CD4-positive, alpha-beta T cell treated with Interleukin-4 for 4 hours (primary cell): Measurements from ENCODE around the gene JCAD.
"Not testable (repeated sequence)": the region's sequence is repeated elsewhere in the genome, so short reads cannot be mapped to it uniquely, and the experiment has no call there.

Experiments used
- DNase-seq: peaks from one replicate; pipeline ENCODE4 v3.0.0-alpha.2; 2020

The JCAD gene

DNA sequence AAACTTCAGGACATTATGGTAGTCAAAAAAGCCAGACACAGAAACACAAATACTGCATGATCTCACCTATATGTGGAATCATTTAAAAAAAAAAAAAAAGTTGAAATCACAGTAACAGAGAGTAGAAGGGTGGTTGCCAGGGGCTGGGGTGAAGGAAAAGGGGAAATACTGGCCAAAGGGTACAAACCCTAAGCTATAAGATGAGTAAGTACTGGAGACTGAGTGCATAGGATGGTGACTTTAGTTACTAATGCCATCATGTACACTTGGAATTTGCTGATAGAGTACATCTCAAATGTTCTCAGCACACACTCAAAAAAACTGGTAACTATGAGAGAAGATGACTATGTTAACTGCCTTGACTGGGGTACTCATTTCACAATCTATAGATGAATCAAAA is 39.9 kb downstream of the JCAD start:
- no peak for DNase-seq

DNA sequence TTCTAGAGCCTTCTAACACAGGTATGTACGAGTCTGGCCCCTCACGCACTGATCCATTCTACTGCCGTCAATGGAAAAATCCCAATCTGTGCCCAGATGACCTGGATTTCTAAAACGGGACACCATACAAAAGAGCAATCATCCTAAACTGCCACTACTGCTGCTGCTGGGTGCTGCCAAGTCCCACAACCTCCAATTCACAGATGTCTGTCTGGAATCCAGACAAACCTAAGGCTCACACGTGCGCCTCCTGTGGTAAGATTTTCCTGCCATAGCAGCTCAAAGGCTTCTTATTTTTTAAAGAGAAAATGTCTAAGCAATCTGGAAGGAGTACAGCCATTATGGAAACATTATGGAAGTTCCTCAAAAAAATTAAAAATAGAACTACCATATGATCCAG is 40.9 kb downstream of the JCAD start:
- no peak for DNase-seq

DNA sequence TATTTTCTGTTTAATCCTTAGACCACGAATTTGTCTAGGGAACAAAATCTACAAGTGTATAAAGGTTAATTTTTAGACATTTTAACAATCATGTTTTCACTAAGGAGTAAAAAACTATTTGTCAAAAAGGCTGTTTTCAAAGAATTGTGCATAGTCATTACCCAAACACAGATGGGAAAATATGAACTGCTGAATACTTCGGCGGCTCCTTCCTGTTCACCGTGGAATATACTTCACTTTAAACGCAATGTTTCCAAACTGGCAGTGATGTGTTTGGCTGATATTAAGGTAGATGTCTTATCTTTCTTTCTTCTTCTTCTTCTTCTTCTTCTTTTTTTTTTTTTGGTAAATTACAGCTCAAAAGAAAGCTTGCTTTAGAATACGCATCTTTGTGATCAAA is 41.4 kb downstream of the JCAD start:
- no peak for DNase-seq

DNA sequence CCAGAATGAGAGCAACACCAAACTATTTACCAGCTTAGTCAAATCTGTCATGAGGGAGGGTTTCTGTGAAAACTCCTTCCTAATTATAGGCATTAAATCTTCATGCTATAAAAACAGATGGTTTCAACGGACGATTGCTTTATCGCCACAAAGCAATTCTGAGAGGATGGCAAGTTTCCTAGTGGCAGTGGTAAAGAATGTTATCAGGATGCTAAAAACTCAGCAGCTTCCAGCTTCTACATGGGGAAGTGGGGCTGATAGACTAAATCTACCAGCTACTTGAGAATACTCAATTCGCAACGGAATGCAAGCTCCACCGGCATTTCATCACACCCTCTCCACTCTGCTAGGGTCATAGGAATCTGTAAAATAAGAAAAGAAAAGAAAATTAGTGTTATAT is 41.8 kb downstream of the JCAD start:
- no peak for DNase-seq

DNA sequence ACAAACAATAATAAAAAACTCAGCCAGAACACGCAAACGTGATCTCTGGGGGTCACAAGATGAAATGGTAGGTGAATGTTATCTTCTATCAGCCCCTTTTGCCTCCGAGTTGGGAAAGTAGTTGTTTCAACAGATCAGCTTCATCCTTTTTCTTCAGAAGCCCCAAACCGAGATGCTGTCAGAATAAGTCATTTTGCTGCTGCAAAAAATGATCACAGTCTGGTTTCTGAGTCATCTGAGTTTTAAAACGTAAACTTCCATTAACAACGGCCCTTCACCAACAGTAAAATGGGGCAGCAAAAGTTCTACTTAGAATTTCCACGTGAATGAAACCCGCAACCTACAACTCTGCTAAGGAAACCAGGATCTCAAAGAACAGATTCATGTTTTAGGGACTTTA is 44.9 kb downstream of the JCAD start:
- DNase-seq: no peak

DNA sequence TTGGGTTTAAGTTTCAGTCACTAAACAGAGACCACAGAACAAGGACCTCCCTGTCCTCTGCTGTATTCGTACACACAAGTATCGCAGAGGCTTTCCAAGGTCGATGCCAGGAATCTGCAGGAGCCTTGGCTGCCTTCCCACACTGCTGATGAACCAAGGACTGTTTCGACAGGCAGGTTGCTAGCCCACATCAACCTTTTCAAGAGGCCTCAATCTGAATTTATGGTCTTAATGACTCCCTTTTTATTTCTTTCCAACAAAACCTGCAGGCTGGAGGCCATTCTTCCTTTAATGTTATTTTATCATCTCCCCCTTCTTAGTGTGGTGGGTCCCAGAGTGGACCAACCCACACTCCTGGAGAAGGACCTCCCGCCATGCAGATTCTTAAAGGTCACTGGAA is 45.6 kb downstream of the JCAD start:
- DNase-seq: no peak

DNA sequence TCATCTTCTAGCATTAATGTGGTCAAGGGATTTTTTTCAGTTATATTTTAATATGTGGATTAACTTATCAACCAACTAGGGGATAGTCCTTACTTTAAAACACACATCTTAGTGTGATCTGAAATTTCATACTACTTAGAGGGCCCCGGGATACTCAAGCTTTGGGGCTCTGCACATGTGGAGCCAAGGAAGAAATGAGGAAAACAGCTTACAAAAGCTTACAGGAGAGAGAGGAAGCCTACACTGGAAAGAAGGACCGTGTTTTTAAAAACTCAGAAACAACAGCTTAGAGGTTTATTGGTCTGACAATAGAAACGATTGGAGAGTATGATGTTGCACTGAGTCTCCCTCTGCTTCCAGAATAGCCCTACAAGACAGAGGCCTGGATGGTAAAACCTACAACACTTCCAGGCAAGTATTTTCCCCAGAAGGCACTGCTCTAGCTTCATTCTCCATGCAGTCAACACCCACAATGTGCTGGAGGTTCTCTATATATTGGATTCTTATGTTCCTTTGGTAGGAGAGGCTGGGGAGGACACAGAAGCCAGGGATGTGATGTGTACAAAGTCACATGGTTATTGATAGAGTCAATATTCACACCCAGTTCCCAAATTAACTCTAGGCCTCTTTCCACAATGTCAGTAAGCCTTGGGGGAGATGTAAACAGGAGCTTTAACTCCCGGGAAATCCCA is 47.3 kb downstream of the JCAD start:
- no peak for DNase-seq

DNA sequence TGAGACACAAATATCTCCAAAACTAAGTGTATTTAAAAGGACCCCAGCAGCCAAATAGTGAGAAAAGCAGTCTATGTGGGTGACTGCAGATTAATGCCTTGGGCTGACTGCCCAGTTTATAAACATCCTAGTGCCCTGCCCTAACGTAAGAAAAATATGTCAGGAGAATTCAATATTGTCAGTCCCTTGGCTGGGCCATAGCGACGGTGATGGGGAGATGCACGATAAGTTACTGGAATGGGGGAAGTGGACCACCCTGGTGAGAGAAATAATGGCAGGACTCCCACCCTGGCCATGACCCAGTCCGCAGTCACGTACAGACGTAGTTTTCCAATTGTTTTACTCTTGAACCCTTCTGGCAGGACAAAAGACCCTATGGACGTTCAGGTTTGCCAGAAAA is 48.0 kb downstream of the JCAD start:
- no peak for DNase-seq

DNA sequence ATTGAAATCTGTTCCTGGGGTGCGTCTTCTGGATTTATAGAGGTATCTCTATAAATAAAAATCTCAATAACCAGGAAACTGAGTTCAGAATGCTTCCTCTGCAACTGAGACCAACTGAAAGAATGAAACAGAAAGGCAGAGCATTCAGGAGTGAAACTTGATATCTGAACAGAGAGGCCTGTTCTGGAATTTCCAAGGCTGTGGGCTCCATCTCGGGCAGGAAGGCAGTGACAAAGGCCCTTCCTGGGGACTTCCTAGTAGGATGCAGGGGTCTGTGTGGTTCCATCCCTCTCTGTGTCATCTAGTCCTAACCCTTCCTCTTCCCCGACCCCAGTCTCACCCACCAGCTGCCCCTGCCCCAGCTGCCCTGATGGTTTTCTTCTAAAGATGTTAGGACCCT is 52.0 kb downstream of the JCAD start:
- DNase-seq: no peak

DNA sequence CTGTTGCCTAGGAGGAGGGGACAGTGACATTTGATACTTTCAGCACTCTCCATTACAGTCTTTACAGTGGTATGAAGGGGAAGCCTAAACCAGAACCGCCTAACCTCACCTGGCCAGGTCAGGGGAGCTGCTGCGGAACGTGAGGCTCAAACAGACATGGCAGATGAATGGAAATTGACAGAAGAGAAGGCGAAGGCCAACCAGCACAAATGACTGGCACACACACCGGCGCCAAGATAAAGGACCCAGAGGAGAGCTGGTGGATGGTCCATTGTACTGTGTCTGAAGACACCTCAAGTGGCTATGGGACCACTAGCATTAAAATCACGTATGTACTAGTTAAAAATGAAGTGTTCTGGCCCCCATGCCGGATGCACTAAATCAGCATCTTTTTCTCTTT is 53.0 kb downstream of the JCAD start:
- DNase-seq: no peak

DNA sequence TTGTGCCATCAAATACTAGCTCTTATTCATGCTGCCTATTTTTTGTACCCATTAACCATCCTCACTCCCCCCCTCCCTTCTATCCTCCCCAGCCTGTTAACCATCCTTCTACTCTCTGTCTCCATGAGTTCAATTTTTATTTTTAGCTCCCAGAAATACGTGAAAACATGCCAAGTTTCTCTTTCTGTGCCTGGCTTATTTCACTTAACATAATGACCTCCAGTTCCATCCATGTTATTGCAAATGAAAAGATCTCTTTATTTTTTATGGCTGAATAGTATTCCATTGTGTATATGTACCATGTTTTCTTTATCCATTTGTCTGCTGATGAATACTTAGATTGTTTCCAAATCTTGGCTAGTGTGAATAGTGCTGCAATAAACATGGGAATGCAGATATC is 54.3 kb downstream of the JCAD start:
- DNase-seq: not testable (repeated sequence)

DNA sequence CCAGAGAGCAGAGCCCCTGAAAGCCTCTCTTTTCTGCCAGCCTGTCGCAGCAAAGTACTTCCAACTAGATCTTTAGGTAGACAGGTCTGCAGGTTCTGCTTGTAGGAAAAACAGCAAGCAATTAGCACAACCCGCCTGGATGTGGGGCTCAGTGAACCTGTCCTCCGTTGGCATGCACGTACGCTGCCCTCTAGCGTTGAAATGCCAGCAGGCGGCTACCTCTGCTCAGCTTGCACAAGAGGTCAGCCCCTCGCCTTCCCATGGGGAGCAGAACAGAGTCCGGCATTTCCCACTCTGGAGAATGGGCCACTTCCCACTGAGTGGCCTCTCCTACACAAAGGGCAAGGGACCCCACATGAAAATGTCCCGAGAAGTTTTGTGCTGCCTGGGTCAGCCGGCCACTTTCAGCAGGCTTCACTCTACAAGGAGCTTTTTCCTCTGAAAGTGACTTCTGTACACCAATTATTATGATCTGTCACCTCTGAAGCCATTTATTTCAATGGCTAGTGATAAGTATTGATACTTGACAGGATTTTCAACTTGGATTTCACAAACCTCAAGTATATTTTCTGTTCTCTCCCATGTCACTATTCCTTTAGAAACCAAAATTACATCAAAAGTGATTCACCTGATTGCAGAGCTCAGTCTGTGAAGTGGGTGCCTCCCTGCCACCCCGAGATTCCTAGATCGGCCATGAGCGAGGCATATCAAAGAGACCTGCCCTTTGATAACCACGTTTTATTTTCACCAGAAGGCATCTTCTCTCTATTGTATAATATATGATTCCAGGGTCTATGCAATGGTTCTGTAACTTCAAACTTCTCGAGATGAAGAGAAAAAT is 56.7 kb downstream of the JCAD start:
- DNase-seq: peak; percentile 32

DNA sequence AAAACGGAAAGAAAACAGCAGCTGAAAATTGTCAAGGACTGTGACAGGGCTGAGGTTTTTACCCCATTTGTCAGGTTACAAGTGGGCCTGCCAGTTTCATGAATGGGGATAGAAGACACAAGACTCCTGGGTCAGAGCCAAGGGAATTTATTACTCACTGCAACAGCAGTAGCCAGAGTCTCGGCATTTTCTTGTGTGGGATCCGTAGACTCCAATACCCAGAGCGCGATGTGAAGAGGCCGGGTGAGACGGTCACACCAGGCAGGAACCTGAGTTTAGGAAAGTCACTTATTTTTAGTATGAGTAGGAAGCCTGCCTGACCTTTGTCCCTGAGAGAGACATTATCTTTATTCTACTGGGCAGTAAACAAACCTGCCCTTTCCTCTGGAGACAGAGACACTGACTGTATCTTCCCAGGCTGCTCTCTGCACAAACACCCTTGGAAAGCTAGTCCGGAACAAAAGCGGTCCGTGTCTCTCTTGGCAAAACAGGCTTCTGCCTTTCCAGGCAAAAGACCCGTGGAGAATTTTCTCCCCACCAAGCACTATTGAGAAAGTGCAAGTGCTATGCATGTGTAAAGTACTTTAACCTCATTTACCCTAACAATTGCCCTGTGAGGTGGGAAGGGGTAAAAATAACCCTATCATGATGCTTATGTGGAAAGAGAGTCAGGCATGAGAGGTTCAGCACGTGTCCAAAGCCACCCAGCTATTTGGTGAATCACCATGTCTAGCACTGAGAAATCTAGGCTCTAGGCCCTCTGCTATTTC is 58.4 kb downstream of the JCAD start:
- no peak for DNase-seq

DNA sequence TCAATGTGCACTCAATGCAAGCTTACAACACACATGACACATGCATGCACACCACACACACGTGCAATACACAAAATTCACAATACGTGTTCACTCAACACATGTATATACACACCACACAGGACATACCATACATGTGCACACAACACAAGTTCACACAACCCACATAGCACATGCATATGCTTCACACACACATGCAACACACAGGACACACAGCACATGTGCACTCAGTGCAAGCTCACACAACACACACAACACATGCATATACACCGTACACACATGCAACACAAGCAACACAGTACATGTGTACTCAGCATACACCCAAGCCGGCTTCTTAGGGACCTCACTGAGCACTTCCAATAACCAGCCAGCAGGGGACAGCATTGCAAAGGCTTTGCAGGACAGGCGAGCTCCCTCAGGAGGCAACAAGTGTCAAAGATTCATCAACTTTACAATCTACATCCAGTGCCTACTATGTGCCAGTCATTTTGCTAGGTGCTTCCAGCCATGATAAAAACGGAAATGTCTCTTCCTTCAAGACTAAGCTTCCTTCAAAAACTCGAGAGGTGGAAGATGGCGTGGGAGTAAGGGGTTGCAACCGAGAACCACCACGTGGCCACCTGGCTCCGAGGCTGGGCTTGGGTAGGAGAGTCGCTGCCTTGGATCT is 61.1 kb downstream of the JCAD start:
- DNase-seq: peak; percentile 73

DNA sequence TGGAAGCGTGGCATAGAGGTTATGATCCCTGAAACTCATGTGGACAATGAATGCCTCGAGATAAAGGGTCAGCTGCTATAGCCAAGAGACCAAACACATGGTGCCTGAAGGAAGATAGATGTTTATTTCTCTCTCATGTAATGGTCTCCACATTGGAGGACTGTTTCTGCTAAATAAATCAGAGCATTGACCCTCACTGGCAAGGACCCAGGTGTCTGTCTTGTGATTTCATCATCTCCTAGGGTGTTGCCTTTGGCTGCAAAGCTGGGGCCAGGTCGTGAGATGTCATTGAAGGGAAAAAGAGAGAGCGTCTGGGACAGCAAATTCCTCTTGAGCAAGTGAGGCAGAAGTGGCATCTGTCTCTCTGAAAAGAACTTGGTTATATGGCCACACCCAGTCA is 64.6 kb downstream of the JCAD start:
- no peak for DNase-seq

DNA sequence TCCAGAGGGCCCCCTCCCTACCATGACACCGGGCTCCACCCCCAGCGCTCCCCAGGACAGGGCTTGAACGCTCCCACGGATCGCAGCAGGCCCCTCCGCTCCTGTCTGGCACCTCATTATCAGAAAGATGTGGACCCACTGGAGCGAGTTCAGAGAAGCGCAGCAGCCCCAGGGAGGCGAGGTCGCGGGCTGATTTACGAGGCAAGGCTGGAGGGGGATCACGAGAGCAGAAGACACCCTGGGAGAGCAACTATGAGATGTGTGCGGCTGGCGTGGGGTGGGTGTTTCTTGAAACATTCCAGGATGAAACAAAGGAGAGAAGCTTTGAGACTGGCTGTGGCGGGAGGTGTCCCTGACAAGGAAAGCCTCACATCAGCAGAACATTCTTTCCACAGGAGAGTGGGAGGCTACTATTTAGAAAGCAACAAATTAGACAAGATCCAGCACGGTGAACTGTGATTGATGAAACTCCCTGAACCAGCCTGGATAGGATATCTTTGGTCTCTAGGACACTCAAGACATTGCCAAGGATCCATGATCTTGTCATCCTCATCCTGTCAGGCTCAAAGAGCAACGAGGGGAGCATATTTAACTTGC is 66.0 kb downstream of the JCAD start:
- no peak for DNase-seq

DNA sequence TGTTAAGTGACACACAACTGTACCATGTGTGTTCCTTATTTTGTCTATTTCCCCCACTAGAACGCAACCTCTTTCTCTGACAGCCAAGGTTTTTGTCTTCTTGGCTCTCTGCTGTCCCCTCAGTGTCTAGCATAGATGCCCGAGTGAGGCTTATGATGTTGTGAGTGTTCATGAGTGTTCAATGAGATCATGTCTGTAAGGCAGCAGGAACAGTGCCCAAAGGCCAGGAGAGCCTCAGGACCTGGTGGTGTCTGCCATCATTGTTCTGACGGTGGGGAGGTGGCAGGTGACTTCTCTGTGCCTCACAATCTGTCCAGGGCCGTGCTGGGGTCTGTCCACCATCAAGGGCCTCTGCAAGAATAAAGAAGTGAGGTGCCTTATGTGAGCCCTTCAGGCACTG is 66.5 kb downstream of the JCAD start:
- no peak for DNase-seq

DNA sequence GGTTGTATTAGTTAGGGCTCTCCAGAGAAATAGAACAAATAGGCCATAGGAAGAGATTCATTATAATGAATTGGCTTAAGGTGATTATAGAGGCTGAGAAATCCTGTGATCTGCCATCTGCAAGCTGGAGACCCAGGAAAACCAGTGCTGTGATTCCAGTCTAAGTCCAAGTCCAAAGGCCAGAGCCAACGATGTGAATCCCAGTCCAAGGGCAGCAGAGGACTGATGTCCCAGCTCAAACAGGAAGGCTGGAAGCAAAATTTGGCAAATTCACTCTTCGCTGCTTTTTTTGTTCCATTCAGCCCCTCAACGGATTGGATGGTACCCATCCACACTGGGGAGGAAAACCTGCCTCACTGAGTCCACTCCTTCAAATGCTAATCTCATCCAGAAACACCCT is 68.0 kb downstream of the JCAD start:
- no peak for DNase-seq

DNA sequence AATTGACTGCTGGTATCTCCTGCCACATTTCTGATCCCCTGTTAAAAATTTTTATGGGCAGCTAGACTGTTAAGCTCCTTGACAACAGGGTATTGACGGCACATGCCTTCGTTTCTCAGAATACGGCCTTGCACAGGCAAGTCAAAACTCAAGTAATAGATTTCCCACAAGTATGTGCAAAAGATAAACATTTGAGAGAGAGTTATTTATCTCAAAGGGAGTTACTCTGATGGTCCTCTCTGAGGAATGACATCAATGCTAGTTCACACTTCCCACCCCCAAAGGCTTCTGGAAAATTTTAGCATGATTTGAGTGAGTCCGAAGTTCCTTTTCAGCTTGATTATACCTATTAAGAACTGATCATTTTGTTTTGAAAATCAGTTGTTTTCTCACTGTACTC is 71.9 kb downstream of the JCAD start:
- no peak for DNase-seq

DNA sequence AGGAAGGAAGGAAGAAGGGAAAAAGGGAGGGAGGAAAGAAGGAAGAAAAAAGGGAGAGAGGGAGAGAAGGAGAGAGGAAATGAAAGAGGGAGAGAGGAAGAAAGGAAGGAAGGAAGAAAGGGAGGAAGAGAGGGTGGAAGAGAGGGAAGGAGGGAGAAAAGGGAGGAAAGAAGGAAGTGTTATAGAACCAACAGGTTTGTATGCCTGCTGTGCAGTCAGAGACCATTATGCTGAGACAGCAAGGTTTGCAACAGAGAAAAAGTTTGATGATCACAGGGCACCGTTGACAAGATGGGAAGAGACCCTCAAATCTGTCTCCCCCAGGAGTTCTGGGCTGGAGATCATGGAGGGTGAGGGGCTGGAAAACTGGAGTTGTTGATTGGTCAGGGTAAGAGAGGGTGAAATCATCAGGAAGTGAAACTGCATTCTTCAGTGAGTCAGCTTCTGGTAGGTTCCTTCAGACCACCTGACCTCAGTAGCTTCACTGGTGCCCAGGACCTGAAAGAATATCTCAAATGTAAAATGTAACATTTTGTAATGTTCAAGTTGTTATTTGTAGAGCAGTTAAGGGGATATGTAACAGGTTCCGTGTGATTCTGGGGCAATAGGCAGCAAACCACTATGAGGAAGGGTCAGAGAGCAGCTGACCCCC is 76.3 kb downstream of the JCAD start:
- no peak for DNase-seq

DNA sequence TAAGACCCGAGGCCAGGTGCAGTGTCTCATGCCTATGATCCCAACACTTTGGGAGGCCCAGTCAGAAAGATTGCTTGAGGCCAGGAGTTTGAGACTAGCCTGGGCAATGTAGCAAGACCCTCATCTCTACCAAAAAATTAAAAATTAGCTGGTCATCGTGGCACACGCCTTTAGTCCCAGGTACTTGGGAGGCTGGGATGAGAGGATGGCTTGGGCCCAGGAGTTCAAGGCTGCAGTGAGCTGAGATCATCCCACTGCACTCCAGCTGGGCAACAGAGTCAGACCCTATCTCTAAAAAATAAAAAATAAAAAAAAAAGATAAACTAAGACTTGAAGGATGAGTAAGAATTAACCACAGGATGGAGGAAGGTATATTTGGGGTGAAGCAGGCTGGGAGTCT is 77.9 kb downstream of the JCAD start:
- DNase-seq: no peak

DNA sequence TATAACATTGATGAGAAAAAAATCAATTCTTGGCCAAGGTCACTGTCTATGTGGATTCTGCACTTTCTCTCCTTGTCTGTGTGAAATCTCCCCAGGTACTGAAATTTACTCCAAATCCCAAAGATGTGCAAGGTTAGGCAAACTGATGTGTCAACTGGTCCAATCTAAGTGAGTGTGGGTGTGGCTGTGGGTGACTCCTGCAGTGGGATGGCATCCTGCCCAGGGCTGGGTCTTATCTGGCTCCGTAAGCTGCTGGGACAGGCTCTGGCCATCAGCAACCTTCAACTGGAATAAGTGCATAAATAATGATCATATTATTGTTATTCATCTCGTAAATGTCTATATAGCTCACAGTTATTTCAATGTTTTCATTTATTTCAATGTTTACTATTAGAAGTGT is 79.3 kb downstream of the JCAD start:
- no peak for DNase-seq

DNA sequence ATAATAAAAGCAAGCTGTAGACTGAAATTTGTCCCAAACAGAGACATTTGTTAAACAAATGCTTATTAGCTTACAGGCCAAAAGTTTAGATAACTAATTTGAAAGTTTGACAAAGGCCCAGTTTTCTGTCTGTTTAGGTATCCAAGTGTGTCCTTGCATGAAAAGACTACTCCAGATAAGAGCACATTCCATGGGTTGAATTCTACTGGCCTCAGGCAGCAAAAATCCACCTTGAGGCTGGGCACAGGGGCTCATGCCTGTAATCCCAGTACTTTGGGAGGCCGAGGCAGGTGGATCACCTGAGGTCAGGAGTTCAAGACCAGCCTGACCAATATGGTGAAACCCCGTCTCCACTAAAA is 80.0 kb downstream of the JCAD start:
- DNase-seq: not testable (repeated sequence)
